Sigmoid colon (tissue), 4 donors: Measurements from ENCODE around the gene P4HB.

Experiments
- EP300 ChIP-seq, 4 donors: sonication (generic); formaldehyde crosslinking; IDR thresholded peaks; one replicate each; pipeline ENCODE4 v1.6.1; 2017; ENCODE audit warnings: antibody characterized with exemption in 4 of 4
- POLR2A ChIP-seq, 2 donors: fragments of 450-650 bp; IDR thresholded peaks; one replicate each; pipeline ENCODE4 v1.6.1; 2016; ENCODE audit warnings: antibody characterized with exemption in 2 of 2, mild to moderate bottlenecking in 2 of 2, moderate library complexity in 2 of 2
- TF ChIP-seq, protein P1 (sequence below), 4 experiments: fragments of 450-650 bp in 3 of 4; fragments of 200-600 bp in 1 of 4; IDR thresholded peaks; one replicate each; pipeline ENCODE4 v1.5.1; 2016 to 2019; ENCODE audit warnings: antibody characterized with exemption in 4 of 4, mild to moderate bottlenecking in 3 of 4, moderate library complexity in 2 of 4

GRCh38 chr17:81906476-81907218, 46.3 kb upstream of the P4HB start:
- TF ChIP-seq, protein P1, sequence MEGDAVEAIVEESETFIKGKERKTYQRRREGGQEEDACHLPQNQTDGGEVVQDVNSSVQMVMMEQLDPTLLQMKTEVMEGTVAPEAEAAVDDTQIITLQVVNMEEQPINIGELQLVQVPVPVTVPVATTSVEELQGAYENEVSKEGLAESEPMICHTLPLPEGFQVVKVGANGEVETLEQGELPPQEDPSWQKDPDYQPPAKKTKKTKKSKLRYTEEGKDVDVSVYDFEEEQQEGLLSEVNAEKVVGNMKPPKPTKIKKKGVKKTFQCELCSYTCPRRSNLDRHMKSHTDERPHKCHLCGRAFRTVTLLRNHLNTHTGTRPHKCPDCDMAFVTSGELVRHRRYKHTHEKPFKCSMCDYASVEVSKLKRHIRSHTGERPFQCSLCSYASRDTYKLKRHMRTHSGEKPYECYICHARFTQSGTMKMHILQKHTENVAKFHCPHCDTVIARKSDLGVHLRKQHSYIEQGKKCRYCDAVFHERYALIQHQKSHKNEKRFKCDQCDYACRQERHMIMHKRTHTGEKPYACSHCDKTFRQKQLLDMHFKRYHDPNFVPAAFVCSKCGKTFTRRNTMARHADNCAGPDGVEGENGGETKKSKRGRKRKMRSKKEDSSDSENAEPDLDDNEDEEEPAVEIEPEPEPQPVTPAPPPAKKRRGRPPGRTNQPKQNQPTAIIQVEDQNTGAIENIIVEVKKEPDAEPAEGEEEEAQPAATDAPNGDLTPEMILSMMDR (IDR thresholded peaks at IDR 0.05) = no peak
- TF ChIP-seq POLR2A (IDR thresholded peaks at IDR 0.05) (no peak), EP300 (IDR thresholded peaks at IDR 0.05) (no peak)
